Cerebellar cortex (tissue), 1 donor: ENCODE measurements around the gene PABPC1L2A.
"Not testable (repeated sequence)": the region's sequence is repeated elsewhere in the genome, so short reads cannot be mapped to it uniquely, and the experiment has no call there.

Source experiments
- DNase-seq: peaks from one replicate; pipeline ENCODE4 v3.0.0-alpha.2; 2015; ENCODE audit warnings: low spot score

PABPC1L2A gene

DNA sequence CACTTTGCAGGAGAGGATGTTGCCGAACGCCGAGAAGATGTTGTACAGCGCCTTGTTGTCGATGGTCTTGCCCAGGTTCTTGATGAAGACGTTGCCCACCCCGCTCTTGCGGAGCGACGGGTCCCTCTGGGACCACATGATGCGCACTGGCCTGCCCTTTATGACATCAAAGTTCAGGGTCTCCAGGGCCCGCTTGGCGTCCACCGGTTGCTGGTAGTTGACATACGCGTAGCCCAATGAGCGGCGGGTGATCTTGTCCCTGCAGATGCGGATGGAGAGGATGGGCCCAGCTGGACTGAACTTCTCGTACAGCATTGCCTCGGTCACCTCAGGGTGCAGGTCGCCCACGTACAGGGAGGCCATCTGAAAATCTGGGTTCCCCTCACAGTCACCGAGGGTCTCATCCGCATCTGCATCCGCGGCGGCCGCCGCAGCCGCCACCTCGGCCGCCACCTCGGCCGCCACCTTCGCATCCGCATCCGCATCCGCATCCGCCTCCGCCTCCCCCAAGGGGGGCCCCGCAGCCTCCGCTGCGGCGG, at the start of gene PABPC1L2A:
Gene PABPC1L2A, minus strand, starts transcription at position 489 of the 539 bp plus-strand sequence. Its CDS starts 126 bp downstream, at position 363.
- not testable (repeated sequence) for DNase-seq

- peak; percentile 78 for DNase-seq
Observed at GRCh38 chrX:73127700-73128241, 48.5 kb upstream of the PABPC1L2A start.

DNA sequence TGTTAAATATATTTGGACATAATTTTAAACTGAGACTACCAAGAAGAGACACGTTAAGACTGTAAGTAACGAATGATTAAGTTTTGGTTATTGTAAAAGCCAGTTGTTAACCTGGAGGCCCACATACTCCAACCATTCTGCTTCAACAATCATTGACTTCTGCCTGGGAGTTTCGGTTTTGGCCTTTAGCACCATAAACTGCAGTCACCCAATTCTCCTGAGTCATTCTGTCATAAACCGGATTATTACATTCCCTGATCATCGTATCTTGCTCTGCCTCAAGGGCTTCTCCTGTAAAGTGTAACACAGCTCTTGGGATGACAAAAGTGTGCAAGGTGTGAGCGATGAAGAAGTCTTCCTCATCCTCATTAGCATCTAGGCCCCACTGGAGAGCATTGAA, 46.9 kb upstream of the PABPC1L2A start:
- DNase-seq, result no peak

DNA sequence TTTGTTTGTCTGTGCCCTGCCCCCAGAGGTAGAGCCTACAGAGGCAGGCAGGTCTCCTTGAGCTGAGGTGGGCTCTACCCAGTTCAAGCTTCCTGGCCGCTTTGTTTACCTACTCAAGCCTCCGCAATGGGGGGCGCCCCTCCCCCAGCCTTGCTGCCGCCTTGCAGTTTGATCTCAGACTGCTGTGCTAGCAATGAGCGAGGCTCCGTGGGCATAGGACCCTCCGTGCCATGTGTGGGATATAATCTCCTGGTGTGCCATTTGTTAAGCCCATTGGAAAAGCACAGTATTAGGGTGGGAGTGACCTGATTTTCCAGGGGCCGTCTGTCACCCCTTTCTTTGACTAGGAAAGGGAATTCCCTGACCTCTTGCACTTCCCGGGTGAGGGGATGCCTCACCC, 20.2 kb upstream of the PABPC1L2A start:
- DNase-seq, result not testable (repeated sequence)

DNA sequence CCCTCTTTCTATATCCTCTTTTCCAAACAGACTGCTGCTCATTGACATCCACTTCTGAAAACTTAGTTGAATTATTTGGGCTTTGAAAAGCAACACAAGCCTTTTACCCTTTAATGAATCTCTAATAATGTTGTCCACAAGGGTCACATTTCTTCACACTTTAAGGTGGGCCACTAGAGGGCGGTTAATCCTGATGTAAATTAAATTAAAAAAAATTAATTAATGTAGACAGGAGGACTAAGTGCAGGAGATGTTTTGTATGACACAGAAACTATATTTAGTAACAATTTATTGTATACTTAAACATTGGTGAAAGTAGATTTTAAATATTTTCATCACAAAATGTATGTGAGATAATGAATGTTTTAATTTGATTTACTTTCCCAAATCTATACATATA, 7.5 kb upstream of the PABPC1L2A start:
- peak; percentile 16 for DNase-seq

DNA sequence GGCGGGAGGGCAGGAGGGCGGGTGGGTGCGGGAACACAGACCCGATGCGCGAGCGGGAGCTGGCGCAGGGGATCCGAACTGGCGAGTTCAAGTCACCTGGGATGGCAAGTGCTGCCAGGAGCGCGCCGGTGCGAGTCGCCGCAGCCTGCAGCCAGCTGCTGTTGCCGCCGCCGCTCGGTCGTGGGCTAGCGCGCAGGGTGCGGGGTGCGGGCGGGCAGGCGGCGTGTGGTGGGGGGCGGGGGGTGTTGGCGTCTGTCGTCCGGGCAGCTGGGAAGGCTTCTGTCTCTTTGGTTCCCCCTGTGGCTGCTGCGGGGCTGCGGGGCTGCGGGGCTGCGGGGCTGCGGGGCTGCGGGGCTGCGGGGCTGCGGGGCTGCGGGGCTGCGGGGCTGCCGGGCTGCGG, 572 bp upstream of the PABPC1L2A start:
- not testable (repeated sequence) for DNase-seq

GRCh38 chrX:73078597-73078996, 715 bp downstream of the PABPC1L2A start:
- DNase-seq, result not testable (repeated sequence)

DNA sequence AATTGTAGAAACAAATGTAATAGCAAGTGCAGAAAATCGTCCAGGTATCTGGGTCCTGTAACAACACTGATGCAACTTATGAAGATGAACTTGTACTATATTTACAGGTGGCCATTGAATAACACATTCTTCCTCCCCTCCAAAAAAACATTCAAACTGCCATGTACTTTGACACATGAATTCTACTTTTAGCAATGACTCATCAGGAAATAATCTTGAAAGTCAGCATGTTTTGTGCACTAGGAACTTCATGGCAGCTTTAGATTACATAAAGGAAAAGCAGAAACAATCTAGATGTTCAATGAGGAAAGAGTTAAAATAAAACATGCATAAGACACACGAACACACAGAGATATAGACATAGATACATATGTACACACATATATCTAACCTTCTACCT, 2.5 kb downstream of the PABPC1L2A start:
- DNase-seq, result no peak

DNA sequence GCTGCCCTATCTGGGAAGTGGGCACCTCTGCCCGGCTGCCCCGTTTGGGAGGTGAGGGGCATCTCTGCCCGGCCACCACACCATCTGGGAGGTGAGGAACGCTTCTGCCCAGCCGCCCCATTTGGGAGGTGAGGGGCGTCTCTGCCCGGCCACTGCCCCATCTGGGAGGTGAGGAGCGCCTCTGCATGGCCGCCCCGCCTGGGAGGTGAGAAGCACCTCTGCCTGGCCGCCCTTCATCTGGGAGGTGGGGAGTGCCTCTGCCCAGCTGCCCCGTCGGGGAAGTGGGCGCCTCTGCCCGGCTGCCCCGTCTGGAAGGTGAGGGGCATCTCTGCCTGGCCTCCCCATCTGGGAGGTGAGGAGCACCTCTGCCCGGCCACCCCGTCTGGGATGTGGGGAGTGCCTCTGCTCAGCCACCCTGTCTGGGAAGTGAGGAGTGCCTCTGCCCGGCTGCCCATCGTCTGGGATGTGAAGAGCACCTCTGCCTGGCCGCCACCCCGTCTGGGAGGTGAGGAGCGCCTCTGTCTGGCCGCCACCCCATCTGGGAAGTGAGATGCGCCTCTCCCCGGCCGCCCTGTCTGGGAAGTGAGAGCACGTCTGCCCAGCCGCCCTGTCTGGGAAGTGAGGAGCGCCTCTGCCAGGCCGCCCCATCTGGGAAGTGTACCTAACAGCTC, 9.8 kb downstream of the PABPC1L2A start:
- no peak for DNase-seq

DNA sequence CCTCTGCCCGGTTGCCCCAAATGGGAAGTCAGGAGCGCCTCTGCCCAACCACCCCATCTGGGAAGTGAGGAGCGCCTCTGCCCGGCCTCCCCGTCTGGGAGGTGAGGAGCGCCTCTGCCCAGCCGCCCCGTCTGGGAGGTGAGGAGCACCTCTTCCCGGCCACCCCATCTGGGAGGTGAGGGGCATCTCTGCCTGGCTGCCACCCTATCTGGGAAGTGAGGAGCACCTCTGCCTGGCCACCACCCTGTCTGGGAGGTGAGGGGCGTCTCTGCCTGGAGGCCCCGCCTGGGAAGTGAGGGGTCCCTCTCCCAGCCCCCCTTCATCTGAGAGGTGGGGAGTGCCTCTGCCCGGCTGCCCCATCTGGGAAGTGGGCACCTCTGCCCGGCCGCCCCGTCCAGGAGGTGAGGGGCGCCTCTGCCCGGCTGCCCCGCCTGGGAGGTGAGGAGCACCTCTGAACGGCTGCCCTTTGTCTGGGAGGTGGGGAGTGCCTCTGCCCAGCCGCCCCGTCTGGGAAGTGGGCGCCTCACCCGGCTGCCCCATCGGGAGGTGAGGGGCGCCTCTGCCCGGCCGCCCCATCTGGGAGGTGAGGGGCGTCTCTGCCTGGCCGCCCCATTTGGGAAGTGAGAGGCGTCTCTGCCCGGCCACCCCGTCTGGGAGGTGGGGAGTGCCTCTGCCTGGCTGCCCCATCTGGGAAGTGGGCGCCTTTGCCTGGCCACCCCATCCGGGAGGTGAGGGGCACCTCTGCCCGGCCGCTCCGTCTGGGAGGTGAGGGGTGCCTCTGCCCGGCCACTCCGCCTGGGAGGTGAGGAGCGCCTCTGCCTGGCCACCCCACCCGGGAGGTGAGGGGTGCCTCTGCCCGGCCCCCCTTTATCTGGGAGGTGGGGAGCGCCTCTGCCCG, 10.6 kb downstream of the PABPC1L2A start:
- no peak for DNase-seq

DNA sequence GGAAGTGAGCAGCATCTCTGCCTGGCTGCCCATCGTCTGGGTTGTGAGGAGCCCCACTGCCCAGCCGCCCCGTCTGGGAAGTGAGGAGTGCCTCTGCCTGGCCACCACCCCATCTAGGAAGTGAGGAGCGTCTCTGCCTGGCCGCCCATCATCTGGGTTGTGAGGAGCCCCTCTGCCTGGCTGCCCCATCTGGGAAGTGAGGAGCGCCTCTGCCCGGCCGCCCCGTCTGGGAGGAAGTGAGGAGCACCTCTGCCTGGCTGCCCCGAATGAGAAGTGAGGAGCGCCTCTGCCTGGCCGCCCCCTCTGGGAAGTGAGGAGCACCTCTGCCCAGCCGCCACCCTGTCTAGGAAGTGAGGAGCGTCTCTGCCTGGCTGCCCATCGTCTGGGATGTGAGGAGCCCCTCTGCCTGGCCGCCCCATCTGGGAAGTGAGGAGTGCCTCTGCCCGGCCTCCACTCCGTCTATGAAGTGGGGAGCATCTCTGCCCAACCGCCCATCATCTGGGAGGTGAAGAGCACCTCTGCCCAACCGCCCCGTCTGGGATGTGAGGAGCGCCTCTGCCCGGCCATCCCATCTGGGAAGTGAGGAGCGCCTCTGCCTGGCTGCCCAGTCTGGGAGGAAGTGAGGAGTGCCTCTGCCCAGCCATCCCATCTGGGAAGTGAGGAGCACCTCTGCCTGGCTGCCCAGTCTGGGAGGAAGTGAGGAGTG, 11.4 kb downstream of the PABPC1L2A start:
- not testable (repeated sequence) for DNase-seq

GRCh38 chrX:73028876-73029275, 50.4 kb downstream of the PABPC1L2A start:
- no peak for DNase-seq
